CD4-positive, alpha-beta T cell treated with Interleukin-4 for 4 hours (primary cell): ENCODE measurements around the gene AGXT.

Experiments used
- DNase-seq: peaks from one replicate; pipeline ENCODE4 v3.0.0-alpha.2; 2020

The AGXT gene

DNA sequence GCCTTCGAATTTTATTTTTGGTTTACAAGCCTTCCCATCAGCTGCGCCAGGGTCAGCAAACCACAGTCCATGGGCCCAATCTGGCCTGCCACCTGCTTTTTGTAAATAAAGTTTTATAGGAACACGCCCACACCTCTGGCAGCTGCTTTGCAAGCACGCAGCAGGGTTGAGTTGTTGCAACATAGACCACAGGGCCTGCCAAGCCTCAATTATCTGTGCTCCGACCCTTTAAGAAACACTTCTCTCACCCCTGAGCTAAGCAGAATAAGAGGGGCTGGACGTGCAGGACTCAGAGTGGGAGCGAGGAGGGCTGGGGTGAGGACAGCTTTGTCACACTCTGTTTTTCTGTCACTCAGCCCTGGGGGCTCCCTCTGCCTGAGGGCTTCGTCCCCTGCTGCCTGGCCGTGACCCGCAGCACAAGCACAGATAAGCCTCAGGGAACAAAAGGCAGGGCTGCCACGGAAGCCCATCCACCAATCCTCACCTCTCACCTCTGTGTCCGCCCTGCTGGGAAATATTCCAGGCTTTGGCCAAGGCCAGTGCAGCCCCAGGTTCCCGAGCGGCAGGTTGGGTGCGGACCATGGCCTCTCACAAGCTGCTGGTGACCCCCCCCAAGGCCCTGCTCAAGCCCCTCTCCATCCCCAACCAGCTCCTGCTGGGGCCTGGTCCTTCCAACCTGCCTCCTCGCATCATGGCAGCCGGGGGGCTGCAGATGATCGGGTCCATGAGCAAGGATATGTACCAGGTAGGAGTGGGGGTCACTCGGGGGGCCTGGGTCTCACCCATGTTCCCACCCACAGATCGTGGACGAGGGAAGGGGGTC lies at the start of gene AGXT:
AGXT (plus strand) TSS at position 539 of the 823 bp plus-strand sequence; CDS start at position 581, 42 bp downstream.
- DNase-seq, result no peak

GRCh38 chr2:240819126-240819857 lies 49.3 kb upstream of the AGXT start:
- DNase-seq, result no peak

- no peak for DNase-seq
These were observed 48.6 kb upstream of the AGXT start, which contains the start of gene KIF1A for GRCh38 chr2:240819858-240820606. TSS of gene KIF1A (minus strand) at chr2:240820219. CDS start at chr2:240797752, 22,467 bp downstream.

DNA sequence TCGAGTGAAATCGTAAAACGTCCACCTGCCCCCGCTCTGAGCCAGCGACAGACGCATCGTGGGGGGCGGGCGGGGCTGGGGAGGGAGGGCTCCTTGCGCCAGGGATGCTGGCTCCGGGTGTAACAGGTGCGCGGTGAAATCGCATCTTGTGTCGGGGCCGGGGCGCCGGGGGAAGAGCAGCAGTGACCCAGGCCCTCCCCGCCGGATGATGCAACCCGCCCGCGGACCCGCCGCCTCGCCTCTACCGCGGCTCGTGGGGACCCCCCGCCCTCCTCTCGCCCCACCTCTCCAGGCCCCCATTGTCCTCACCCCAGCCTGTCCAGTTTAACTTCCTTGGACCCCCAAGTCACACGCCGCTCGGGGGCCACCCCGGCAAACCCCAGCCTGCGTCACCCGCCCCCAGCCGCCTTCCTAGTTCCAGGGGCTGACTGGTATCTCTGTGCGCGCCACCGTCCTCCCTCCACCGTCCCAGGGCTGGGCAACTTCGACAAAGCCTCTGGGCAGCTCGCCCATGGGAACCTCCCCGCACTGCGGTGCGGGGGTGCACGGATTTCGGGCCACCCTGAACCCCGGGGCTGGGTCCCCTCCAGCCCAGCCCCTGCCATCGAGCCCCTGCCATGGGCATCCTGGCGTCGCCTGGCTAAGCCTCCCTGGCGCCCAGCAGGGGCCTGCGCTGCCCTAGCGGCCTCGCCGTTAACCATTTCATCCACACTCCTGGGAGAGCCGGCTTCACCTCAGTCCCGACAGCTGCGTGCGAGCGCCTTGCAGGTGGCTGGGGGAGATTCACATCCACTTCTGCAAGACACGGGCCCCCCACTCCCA lies 47.8 kb upstream of the AGXT start:
- DNase-seq, result no peak

DNA sequence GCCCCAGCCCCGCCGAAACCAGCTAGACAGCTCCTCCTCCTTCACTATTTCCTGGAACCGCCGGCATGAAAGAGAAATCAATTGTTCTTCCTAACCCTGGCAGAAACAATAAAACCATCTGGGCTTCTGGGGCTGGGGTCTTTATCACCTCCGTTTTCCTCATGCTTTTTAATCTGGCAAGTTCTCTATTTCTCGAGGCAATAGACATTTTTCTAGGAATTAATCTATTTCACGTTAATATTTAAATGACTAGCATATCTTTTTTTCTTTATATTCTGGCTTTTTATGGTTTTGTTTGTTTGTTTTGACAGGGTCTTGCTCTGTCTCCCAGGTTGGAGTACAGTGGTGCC lies 47.2 kb upstream of the AGXT start:
- DNase-seq, result no peak

- DNase-seq, result no peak
These were observed 46.3 kb upstream of the AGXT start for GRCh38 chr2:240822280-240822847.

- no peak for DNase-seq
These were observed 44.9 kb upstream of the AGXT start for GRCh38 chr2:240823449-240824336.

GRCh38 chr2:240825476-240825875 lies 43.1 kb upstream of the AGXT start:
- DNase-seq, result no peak

- no peak for DNase-seq
These were observed 36.9 kb upstream of the AGXT start for GRCh38 chr2:240831594-240832204.

DNA sequence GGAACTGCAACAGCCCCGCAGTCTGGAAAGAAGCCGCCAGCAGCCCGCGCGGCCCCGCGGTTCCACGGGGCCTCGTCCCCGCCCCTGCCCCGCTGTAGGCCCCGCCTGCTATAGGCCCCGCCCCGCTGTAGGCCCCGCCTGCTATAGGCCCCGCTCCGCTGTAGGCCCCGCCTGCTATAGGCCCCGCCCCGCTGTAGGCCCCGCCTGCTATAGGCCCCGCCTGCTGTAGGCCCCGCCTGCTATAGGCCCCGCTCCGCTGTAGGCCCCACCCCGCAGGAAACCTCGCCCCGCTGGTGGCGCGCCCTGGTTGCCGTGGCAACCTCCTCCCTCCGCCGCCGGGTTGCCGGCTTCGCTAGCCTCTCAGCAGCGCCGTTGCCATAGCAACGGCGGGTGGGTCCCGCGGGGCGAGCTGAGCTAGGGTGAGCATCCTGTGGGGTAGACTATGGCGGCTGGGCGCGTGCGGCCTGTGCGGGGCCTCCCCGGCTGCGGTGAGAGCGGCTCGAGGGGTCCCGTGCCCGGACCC lies 36.4 kb upstream of the AGXT start:
- DNase-seq, result peak; percentile 98

DNA sequence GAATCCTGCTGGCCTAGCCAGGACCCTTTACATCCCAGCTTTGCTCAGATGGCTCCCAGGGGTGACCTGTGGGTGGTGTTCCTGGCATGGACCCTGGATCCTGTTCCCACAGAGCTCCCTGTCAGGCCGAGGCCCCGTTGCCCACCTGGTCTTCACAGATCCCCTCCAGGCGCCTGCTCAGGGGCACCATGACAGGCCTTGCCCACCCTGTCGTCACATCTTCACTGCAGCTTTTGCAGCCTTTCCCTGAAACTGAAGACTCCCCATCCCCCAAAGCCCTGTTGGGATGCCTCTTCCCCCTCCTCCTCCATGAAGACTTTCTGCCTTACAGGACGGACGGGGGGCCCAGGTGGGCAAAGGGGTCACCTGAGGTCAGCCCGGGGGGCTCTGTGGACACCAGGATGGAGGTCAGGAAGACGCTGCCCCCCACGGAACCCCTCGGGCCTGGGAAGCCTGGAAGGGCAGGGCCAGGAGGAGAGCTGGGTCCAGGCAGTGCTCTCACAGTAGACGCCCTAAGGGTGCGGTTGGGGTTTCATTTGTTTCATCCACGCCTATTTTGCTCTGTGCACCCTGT lies 35.6 kb upstream of the AGXT start:
- no peak for DNase-seq

GRCh38 chr2:240833724-240834285 lies 34.8 kb upstream of the AGXT start:
- no peak for DNase-seq

DNA sequence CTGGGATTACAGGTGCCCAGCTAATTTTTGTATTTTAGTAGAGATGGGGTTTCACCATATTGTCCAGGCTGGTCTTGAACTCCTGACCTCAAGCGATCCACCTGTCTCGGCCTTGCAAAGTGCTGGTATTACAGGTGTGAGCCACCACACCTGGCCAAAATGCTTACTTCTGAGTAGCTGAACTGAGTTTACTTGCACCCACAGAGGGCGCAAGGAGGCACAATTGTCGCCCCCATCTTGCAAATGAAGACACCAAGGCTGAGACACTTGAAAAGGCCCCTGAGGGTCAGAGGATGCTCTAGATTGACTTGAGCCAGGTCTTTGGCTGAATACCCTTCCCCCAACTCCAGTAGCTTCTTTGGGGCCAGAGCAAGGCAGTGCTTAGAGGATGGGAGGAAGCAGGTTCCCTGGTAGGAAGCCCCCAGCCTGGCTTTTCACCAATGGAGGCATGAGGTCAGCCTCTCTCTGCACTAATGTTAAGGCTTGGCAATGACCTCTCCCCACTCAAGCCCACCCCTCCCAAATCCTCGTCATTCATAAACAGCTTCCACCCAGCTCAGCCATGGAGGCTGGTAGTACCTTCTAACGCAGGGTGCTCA lies 34.1 kb upstream of the AGXT start:
- DNase-seq, result no peak

DNA sequence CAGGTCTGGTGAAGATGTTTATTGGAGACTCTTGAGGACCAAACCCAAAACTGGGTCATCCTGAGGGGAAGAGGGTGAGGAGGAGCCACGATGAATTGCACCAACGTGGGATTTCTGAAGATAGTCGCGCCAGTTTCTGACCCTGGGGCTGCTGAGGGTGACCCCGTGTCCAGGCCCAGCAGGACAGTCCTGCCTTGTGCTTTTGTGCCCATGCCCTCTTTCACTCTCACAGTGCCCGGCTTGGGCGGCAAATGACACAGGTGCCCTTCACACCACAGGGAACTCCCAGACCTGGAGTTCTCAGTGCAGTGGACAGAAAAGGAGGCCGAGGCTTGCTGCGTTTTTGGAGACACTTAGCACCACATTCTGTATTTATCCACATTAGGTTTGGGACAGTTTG lies 33.1 kb upstream of the AGXT start:
- DNase-seq, result no peak

- no peak for DNase-seq
These were observed 31.7 kb upstream of the AGXT start for GRCh38 chr2:240836781-240837467.

DNA sequence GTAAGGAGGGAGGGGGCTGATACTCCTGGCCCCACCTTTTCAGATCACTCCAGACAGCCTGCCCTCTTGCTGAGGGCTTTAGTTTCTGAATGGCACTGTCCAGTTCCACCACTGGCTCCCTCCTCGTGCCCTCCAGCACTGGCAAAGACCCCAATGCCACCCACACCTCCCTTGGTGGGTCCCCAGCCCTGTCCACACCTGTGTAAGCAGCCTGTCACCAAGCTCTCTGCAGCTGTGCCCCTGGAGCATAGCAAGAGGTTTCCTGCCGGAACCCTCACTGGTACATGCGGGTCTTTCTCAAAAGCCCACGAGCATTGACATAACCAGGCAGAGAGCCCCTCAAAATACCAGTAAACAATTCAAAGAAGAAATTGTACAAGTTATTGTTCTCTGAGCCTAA lies 31.0 kb upstream of the AGXT start:
- DNase-seq, result no peak

DNA sequence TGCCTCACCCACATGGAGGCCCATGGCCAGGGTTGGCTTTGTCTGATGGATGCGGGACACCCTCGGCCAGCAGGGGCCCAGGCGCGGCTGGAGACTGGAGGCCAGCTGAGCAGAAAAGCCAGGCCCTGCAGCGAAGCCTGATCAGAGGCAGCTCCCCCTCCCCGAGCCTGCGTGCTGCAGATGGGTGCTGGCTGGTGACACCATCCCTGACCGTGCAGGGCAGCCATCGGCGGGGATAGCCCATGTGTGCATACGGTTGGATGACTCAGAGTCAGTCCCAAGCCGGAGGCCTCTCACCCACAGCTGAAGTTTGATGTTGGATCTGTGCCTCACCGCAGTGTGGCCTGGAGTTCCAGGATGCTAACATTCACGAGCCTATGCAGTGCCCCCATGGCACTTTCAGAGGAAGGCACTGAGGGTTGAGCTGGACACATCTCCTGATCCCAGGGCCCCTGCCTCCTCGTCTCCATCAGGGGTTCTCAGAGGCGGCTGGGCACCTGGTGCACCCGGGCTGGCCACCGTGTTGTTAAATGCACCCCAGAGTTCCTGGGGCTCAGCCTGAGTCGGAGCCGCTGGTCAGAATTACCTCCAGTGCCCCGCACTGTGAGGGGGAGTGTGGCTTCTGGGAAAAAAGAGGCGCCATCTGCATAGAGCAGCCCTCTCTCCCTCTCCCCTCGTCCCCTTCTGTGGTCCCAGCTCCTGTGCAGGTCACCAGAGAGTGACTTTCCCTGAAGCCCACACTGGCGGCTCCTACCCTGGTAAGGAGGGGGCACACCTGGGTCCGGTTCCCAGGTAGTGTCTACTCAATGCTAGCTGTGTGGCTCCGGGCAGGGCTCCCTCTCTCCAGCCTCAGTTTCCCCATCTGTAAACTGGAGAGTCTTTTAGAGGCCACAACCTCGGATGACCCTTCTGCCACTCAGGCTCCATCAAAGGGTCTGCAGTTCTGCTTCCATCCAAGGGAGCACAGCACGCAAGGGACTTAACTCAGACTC lies 29.2 kb upstream of the AGXT start:
- no peak for DNase-seq
